GM21825 (cell line): ENCODE results near the gene SSBP2.

ENCODE experiments used
- ATAC-seq: cut with Tn5 transposase; IDR thresholded peaks from one replicate; pipeline ENCODE4 v1.9.1; 2021; ENCODE audit warnings: mild to moderate bottlenecking, moderate library complexity; ENCODE audit not compliant: unreplicated experiment

The SSBP2 gene

DNA sequence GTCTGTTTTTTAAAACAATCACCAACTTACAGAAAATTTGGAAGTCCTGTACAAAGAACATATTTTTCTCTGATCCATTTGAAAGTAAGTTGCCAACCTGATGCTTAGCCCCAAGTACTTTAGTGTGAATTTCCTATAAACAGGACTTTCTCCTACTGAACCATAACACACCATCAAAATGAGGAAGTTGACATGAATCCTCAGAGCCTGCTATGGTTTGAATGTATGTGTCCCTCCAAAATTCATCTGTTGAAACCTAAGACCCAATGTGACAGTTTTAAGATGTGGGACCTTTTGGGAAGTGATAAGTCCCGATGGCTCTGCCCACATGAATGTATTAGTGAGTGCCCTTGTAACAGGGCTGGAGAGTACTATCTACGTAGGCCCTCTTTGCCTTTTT, 350.5 kb downstream of the SSBP2 start:
- ATAC-seq, result no peak

DNA sequence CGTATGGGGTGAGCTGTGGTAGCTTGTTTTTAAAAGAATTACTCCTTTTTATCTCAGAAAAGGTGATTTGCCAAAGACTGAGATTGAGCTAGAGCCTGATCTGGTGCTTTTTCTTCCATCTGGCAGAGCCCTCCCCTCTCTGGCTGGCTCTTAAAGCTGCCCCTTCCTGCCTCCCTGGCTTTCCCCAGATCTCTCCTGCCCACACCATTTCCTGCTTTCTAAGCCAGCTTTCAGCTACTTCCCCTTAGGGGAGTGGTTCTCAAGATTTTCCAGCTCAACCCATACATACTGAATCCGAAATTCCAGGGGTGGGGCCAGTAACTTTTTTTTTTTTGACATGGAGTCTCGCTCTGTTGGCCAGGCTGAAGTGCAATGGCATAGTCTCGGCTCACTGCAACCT, 352.2 kb downstream of the SSBP2 start:
- no peak for ATAC-seq

DNA sequence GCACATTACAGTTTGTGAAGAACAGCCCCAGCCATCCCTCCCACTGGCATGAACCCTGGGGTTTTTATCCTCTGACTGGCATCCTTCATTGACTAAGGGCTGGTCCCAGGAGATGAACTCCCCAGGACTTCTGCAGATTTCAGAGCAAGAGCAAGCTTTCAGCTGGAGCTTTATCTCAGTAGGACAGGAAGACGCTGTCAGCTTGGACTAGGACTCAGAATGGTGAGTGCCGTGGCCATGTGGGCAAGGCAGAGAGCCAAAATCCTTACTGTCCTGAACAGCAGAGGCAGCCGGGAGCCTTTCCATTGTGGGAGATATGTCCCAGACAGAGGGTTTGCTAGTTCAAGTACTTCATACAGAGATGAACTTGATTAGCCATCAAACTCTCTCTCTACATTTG, 353.7 kb downstream of the SSBP2 start:
- ATAC-seq, result no peak

DNA sequence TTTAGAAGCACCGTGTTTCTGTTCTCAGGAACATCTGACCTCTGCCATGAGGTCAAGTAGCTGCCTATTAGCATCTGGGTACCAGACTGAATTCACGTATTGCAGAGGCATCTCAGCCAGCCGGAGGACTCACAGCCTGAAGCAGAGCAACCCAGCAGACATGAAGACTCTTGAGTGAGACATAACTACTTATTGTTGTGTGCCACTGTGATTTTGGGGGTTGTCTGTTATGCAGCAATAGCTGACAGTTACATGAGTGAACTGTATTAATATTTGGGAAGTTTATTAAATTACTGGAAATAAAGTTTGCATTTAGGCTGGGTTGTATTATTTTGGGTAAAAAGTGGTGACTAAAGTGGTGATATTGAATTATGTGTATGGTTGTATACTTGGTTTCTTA, 355.6 kb downstream of the SSBP2 start:
- ATAC-seq, result no peak

DNA sequence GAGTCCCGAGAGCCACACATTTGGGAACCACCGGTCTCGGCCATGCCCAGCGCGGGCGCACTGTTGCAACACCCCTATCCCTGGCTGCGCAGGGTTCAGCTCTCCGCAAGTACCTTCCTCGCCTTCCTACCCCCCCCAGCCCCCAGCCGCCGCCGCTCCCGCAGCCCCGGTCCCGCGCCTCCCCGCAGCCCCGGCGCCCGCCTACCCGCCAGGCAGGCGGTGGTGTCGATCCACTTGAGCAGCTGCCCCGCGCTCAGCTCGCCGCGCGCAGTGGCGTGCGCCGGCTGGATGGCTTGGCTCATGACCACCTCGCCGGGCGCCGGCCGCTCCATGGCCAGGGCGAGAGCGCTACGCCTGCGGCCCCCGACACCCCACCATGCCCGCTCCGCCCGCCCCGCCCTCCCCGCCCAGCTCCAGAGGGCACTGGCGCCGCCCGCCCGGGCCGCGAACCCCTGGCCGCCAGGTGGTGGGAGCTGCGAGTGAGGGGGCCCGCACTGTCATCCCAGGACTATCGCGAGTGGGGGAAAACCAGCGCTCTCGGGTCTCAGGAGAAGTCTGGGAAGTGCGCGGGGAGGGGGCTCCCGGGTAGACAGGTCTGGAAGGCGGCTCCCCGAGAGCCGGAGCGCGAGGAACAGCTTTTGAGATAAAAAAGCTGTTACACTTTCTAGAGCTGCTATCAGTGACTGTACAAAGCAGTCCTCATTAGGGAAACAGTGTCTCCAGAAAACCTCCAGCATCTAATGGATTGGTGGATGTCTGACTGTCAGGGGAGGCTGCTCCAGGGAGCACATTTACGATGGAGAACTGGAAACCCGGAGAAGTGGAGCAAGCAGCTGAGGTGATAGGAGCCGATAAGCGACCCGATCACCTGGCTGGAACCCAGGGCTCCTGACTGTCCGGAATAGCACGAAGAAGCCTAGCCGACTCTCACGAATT, 356.8 kb downstream of the SSBP2 start, which contains the start of gene ACOT12:
ACOT12 (minus strand) TSS at position 352 of the 936 bp plus-strand sequence; CDS start at position 332, 20 bp downstream.
- no peak for ATAC-seq

DNA sequence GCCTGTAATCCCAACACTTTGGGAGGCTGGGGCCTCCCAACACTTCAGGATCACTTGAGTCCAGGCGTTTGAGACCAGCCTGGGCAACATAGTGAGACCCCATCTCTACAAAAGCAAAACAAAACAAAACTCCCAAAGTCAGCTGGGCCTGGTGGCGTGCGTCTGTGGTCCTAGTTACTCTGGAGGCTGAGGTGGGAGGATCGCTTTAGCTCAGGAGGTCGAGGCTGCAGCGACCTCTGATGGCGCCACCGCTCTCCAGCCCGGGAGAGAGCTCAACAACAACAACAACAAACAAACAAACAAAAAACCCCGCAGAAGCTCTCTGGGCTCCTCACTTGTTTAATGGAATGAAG, 357.5 kb downstream of the SSBP2 start:
- no peak for ATAC-seq

DNA sequence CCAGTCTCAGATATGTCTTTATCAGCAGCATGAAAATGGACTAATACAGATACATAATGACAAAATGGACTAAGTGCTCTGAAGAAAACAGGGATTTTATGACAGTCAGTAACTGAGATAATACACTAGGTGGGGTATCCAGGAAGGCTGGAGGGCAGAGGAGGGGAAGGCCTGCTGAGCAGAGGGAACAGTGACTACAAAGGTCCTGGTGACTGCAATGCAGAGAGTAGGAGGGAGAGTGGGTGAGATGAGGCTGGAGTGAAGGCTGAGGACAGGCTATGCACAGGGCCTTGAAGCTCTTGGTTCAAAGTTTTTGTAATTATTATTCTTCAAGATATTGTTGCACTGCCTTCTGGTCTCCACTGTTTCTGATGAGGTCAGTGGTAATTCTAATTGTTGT, 361.9 kb downstream of the SSBP2 start:
- no peak for ATAC-seq

DNA sequence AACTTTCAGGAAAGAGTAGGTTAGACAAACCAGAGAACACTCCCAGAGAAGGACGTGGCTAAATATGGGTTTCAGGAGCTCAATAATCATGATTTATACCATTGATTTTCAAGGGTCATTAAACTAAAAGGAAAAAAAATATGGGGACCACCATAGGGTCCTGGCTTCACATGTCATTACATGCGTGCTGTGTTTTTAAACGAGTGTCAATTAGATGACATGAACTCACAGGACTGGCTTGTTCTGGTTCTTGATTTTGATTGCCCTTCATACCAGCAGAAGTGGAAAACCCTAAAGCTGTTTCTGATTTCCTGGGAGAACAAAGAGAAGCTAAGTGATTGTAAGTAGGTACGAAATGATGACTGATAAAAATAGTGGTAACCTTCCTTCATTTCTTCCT, 362.7 kb downstream of the SSBP2 start:
- ATAC-seq, result no peak

DNA sequence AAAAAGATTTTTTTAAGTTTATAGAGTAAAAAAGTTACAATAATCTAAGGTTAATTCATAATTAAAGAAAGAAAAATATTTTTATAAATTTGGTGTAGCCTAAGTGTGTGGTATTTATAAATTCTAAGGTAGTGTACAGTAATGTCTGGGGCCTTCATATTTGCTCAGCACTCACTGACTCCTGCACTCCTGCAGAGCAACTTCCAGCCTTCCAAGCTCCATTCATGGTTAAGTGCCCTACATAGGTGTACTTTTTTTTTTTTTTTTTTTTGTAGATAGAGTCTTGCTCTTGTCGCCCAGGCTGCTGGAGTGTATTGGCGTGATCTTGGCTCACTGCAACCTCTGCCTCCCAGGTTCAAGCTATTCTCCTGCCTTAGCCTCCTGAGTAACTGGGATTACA, 367.0 kb downstream of the SSBP2 start:
- ATAC-seq, result no peak

DNA sequence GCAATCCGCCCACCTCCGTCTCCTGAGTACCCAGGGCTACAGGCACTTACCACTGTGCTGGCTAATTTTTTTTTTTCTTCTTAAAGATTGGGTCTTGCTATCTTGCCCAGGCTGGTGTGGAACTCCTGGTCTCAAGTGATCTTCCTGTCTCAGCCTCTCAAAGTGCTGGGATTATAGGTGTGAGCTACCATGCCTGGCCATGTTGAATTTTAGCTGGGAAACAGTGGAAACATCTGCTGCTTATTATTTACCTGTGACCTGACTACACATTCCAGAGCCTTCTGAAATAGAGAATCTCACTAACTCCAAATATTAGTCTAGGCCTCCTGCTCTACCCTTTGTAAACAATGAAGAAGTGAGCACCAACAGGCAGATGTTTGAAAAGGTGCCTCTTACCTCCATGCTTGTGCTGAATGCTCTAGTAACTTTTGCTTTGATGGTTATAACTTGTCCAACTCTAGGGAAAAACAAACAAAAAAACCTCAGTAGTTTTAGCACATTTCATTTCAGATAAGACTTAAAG, 379.5 kb downstream of the SSBP2 start:
- ATAC-seq, result no peak

DNA sequence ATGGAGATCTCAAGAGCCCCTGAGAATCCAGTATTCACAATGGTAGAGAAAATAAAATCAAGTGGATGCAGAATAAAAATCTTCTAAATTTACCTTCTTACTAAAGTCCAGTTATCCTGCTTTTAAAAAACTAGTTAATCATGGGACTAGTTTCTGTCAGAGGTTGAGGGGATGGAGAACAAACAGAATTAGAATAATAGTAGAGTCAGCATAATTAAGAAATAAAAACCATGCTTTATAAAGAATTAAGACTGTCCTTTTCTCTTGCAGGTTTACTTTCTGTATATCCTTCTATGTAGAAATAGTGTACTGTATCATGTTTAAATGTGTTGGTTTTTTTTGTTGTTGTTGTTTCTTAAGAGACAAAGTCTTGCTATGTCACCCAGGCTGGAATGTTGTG, 380.0 kb downstream of the SSBP2 start:
- ATAC-seq, result no peak

DNA sequence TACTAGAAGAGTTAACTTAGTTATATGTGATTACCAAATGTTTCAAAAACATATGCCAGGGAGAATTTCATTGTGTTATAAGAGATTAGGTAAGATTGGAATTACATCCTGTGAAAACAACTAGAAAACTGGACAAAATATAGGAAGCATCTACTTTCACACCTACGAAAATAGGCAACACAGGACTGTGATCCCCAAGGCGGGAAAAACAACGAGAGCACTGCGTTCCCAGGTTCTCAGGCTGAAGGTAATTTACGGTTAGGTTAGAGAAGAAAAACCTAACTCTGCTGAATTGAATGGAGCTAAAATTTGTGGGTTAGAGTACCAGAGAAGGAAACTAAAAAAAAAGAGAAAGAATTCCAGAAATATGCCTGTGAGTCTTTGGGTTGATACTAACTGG, 385.4 kb downstream of the SSBP2 start:
- no peak for ATAC-seq

DNA sequence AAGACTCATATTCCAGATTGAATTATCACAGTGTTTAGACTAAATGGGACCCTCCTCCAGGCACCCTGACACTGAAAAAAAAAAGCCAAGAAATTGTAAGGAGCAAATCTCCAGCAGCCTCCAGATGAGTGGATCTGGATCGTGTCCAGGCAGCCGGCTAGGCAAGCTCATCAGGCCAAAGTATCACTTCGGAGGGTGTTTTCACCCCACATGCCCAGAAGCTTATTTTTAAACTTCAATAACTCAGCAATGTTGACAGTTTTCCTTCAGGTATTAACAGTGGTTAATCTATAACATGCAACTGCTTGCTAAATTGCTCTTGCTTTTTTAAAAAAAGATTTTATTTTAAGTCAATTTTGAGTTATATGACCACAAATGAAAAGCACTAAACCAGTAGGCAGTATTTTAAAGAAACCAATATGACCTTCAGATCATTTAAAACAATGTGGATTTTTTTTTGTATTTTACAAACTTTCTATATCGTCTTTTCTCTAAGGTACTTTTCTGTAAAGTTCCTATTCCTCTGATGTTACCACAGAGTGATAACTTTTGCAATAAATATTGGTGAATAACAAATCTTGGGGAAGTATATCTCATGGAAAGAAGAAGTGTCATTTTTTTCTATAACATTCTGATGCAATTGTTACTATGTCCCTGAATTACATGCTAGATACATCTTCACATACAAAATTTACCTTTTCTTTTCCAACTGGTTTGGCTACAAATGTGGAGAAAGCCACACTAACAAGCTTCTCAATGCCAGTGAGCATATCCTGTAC, 387.6 kb downstream of the SSBP2 start:
- no peak for ATAC-seq
